ENCODE measurements around the gene GAB1. TPM values are rescaled to one million over a fixed set of nuclear protein-coding genes. Genes with fewer than 3 reads are reported as not detected.

GAB1 gene
- total RNA-seq, 4 donors from 2014 or later: 50.4 to 65.3 (median 63.7) TPM

GRCh38 chr4:143344041-143344440 lies 7.4 kb downstream of the GAB1 start:
- intact Hi-C loops (cut with DNase I; ENCODE audit: low total_unique reads): no loop called here
- H3K4me3 ChIP-seq: no peak overlapping the region
- TF ChIP-seq POLR2A (IDR thresholded peaks at IDR 0.05) (no peak), CTCF (IDR thresholded peaks at IDR 0.05) (no peak)
- peaks cover 7% of the 10 kb centered on the region in 2 donors for H3K4me1 ChIP-seq
- no peaks in the 10 kb centered on the region for H3K36me3 ChIP-seq
- H3K9me3 ChIP-seq: no peaks in the 10 kb centered on the region
- H3K27me3 ChIP-seq: no peaks in the 10 kb centered on the region
- no peak for DNase-seq
- peak overlapping the region; percentile 55 to 78 for H3K27ac ChIP-seq

DNA sequence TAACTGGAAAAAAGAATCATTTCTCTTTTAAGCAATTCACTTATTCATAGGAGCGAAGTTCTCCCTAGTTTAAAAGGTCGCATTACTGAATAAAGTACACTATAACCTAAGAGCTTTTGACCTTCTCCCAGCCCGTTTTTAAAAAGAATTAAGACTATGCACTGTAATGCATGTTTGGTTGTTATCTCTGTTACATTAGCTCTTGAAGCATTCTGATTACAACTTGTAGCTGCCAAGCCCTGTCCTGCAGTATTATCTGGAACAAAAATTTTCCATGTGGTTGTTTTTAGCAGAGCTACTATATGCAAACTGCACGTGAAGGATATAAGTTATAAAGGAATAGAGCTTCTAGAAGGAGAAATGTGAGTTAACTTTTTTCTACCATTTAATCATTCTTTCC lies 8.1 kb downstream of the GAB1 start:
- Histone ChIP-seq H3K4me1 (peaks cover 7% of the 10 kb centered on the region in 2 donors), H3K36me3 (no peaks in the 10 kb centered on the region), H3K27ac (peak overlapping the region; percentile 55 to 78), H3K9me3 (no peaks in the 10 kb centered on the region), H3K27me3 (no peaks in the 10 kb centered on the region), H3K4me3 (no peak overlapping the region)
- no peak for TF ChIP-seq POLR2A (IDR thresholded peaks at IDR 0.05)
- TF ChIP-seq CTCF (IDR thresholded peaks at IDR 0.05): no peak
- DNase-seq: no peak
- intact Hi-C loops (cut with DNase I; ENCODE audit: low total_unique reads): no loop called here

DNA sequence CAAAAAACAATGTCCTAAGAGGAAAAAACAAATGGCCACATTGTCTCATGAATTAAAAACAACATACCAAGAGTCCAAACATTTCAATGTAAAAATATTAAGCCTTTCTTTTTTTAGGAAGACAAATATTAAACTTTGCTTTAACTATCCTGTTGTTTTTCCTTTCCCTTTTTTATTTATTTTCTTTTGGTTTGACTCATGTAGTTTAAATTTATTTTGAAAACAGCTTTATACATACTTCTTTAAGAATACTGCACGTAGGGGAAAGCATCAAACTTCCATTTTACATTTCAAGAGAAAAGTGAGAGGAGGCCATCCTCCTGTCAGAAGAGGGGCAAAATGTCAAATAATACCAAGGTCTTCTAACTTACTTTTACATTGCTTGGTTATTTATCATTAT lies 8.7 kb downstream of the GAB1 start:
- peak overlapping the region in 1 of 2 donors; percentile 78 for H3K27ac ChIP-seq
- peaks cover 7% of the 10 kb centered on the region in 2 donors for H3K4me1 ChIP-seq
- H3K36me3 ChIP-seq: no peaks in the 10 kb centered on the region
- intact Hi-C loops (cut with DNase I; ENCODE audit: low total_unique reads): no loop called here
- no peak for TF ChIP-seq CTCF (IDR thresholded peaks at IDR 0.05)
- no peak for TF ChIP-seq POLR2A (IDR thresholded peaks at IDR 0.05)
- H3K27me3 ChIP-seq: no peaks in the 10 kb centered on the region
- H3K9me3 ChIP-seq: no peaks in the 10 kb centered on the region
- no peak for DNase-seq
- H3K4me3 ChIP-seq: no peak overlapping the region

DNA sequence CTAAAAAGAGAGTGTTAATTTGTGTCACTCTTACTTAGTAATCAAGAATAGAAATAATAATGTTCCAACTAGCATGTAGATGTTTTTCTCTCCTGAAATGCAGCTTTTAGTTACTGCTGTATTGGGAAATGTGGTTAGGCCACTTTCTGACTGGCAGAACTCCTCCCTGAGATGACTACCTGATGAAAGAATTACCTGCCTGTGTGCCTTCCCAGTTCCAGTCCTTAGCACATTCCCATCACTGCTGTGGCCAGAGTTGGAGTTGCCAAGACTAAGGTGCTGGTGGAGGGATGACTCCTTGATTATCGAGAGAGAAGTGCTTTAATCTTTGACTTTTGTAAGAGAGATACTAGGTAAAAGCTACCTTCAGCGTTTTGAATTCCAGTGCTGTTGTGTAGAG lies 9.5 kb downstream of the GAB1 start:
- H3K27me3 ChIP-seq: no peaks in the 10 kb centered on the region
- intact Hi-C loops (cut with DNase I; ENCODE audit: low total_unique reads): no loop called here
- no peak for TF ChIP-seq POLR2A (IDR thresholded peaks at IDR 0.05)
- no peak for DNase-seq
- peak overlapping the region in 1 of 2 donors; percentile 78 for H3K27ac ChIP-seq
- peaks cover 7 to 9% of the 10 kb centered on the region in 2 donors for H3K4me1 ChIP-seq
- no peaks in the 10 kb centered on the region for H3K9me3 ChIP-seq
- H3K4me3 ChIP-seq: no peak overlapping the region
- no peaks in the 10 kb centered on the region for H3K36me3 ChIP-seq

GRCh38 chr4:143347484-143348111 lies 10.9 kb downstream of the GAB1 start:
- H3K4me1 ChIP-seq: peaks cover 17 to 22% of the 10 kb centered on the region in 2 donors
- TF ChIP-seq CTCF (IDR thresholded peaks at IDR 0.05) (no peak), POLR2A (IDR thresholded peaks at IDR 0.05) (no peak)
- no peak for DNase-seq

More at GRCh38 chr4:143347484-143348111, 10.9 kb downstream of the GAB1 start:
- no peaks in the 10 kb centered on the region for H3K27me3 ChIP-seq
- H3K9me3 ChIP-seq: no peaks in the 10 kb centered on the region
- H3K27ac ChIP-seq: no peak overlapping the region
- intact Hi-C loops (cut with DNase I; ENCODE audit: low total_unique reads): no loop called here
- H3K36me3 ChIP-seq: no peaks in the 10 kb centered on the region
- H3K4me3 ChIP-seq: no peak overlapping the region
